Measurements from ENCODE around the gene SPTBN1. TPM values are rescaled to one million over a fixed set of nuclear protein-coding genes. Genes with fewer than 3 reads are reported as not detected.
A peak's percentile ranks its signal among the peaks of the same experiment; 100 is the strongest.

Gene SPTBN1
- total and polyA plus RNA-seq, 2 experiments from 2014 or later = 125 to 435 TPM

DNA sequence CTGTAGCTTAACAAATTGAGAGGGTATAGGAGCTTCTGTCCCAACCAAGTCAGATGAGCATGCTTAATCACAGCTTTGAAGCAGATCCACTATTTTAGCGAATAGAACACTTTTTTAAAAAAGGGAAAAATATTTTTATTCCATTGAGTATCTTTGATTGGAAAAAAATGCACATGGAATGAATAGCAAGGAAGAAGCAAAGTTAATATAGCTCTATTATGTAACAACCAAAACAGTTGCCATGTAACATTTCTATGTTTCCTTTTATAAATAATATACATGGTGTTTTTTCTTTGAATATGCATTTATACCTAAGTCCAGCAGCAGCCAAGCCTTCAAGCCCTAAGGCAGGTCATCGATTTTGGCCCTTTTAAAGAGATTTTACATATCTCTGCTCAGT, 21.4 kb upstream of the SPTBN1 start:
- no peaks in the 10 kb centered on the region for H3K27me3 ChIP-seq
- no peak overlapping the region for H3K4me3 ChIP-seq
- no peaks in the 10 kb centered on the region for H3K9me3 ChIP-seq (ENCODE audit: low read depth)
- peaks cover 8% of the 10 kb centered on the region for H3K4me1 ChIP-seq (ENCODE audit: low read depth)
- DNase-seq (ENCODE audit: low read depth in 1 of 2, low spot score in 1 of 2) = no peak
- no peaks in the 10 kb centered on the region for H3K36me3 ChIP-seq
- TF ChIP-seq, protein P1, sequence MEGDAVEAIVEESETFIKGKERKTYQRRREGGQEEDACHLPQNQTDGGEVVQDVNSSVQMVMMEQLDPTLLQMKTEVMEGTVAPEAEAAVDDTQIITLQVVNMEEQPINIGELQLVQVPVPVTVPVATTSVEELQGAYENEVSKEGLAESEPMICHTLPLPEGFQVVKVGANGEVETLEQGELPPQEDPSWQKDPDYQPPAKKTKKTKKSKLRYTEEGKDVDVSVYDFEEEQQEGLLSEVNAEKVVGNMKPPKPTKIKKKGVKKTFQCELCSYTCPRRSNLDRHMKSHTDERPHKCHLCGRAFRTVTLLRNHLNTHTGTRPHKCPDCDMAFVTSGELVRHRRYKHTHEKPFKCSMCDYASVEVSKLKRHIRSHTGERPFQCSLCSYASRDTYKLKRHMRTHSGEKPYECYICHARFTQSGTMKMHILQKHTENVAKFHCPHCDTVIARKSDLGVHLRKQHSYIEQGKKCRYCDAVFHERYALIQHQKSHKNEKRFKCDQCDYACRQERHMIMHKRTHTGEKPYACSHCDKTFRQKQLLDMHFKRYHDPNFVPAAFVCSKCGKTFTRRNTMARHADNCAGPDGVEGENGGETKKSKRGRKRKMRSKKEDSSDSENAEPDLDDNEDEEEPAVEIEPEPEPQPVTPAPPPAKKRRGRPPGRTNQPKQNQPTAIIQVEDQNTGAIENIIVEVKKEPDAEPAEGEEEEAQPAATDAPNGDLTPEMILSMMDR (IDR thresholded peaks at IDR 0.05; ENCODE audit: low read depth, low read length) = no peak
- no peak overlapping the region for H3K27ac ChIP-seq

DNA sequence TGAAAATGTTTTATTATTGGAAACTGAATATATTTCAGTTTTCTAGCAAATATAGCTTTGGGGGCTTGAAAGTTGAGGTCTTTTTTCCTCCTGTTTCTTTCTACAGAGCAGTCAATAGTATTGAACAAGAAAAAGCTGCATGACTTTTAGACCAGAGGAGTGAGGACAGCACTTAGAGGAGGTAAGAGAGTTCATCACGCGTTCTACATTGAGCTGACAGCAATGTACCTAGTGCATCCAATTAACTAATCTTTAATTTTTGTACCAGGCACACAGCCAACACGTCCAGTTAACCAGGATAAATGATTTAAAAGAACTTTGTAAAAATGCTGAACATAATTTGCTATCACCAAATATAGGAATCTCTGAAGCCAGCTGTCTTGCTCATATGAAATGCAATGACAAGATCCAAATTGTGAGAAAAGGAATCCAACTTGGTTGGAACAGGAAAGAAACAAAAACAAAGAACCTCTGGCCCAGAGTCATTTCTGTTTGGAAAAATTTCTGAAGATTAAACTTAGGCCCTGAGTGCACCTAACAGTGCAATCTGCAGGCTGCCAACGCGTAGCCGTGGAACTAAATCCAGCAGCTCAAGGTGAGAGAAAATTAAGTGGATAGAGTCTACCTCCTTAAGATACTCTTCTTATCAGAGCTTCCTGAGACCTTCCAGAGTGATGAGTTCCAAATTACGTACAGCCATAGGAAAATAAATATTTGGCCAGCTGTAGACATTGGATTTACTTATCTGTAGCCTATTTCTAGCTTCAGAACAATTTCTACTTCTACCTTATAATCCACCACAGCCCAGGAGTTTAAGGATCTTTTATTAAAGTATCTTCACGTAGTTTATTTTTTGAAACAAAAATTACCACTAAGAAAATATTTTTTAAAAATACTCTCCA, 20.6 kb upstream of the SPTBN1 start:
- Histone ChIP-seq H3K4me1 (ENCODE audit: low read depth) (peaks cover 8% of the 10 kb centered on the region), H3K4me3 (no peak overlapping the region), H3K36me3 (no peaks in the 10 kb centered on the region), H3K27ac (no peak overlapping the region), H3K27me3 (no peaks in the 10 kb centered on the region), H3K9me3 (ENCODE audit: low read depth) (no peaks in the 10 kb centered on the region)
- TF ChIP-seq, protein P1 (IDR thresholded peaks at IDR 0.05; ENCODE audit: low read depth, low read length) = no peak
- no peak for DNase-seq (ENCODE audit: low read depth in 1 of 2, low spot score in 1 of 2)

DNA sequence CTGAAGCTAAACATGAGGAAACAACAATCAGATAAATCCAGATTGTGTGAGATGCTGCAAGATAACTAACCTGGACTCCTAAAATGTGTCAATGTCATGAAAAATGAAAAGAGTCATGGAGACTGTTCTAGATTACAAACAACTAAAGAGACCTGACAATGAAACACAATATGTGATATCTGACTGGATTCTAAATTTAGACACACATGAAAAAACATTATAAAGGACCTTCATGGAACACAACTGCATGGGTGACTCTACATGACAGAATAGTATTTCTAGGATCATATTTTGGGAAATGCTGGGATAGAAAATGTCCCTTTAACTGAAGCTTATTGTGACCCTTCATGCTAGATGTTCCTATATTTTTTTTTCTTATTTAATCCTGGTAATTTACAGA, 18.5 kb upstream of the SPTBN1 start:
- Histone ChIP-seq H3K36me3 (no peaks in the 10 kb centered on the region), H3K27ac (no peak overlapping the region), H3K27me3 (no peaks in the 10 kb centered on the region), H3K9me3 (ENCODE audit: low read depth) (no peaks in the 10 kb centered on the region), H3K4me3 (no peak overlapping the region), H3K4me1 (ENCODE audit: low read depth) (peaks cover 8% of the 10 kb centered on the region)
- no peak for DNase-seq (ENCODE audit: low read depth in 1 of 2, low spot score in 1 of 2)
- TF ChIP-seq, protein P1 (IDR thresholded peaks at IDR 0.05; ENCODE audit: low read depth, low read length) = no peak

DNA sequence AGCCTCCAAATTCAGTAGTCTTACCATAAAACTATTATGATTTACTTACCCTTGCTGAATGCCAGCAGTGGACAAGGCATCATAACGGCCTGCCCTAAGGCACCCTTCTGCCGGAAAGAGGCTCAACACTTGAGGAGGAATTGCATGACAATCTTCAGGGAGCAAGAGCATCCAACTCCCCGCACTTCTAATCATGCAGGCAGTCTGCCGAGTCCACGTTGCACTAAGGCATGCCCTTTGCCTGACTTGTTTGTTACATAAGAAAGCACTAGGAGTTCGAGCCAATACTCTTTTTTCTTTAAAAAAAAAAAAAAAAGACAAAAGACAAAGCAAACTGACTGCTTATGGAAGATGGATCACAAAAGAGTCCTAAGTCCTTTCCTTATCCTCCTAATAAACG, 17.9 kb upstream of the SPTBN1 start:
- Histone ChIP-seq H3K4me1 (ENCODE audit: low read depth) (peaks cover 8% of the 10 kb centered on the region), H3K27ac (no peak overlapping the region), H3K9me3 (ENCODE audit: low read depth) (no peaks in the 10 kb centered on the region), H3K27me3 (no peaks in the 10 kb centered on the region), H3K36me3 (no peaks in the 10 kb centered on the region), H3K4me3 (no peak overlapping the region)
- TF ChIP-seq, protein P1 (IDR thresholded peaks at IDR 0.05; ENCODE audit: low read depth, low read length) = no peak
- DNase-seq (ENCODE audit: low read depth in 1 of 2, low spot score in 1 of 2) = peak in 1 of 2 donors; percentile 71

DNA sequence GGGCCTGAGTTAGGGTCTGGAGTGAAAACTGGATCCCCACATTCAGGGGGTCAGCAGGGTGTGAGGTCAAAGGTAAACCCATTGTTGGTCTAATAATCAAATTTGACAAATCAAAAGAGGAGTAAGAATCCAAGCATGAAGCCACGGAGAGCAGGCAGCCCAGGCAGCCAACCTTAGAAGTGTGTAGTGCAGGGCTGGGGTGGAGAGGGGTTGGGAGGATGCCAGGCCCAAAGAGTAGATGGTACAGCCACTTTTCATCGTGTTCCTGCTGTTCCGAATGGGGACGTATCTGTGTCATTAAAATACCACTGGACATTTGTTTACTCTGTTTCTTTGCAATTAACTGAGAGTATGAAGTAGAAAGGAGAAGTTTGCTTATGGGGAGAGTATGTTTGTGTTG, 16.5 kb upstream of the SPTBN1 start:
- no peak for DNase-seq (ENCODE audit: low read depth in 1 of 2, low spot score in 1 of 2)
- H3K9me3 ChIP-seq (ENCODE audit: low read depth) = no peaks in the 10 kb centered on the region
- H3K27me3 ChIP-seq = no peaks in the 10 kb centered on the region

More for the DNA sequence above, 16.5 kb upstream of the SPTBN1 start:
- Histone ChIP-seq H3K4me3 (no peak overlapping the region), H3K36me3 (no peaks in the 10 kb centered on the region), H3K27ac (no peak overlapping the region), H3K4me1 (ENCODE audit: low read depth) (peaks cover 12% of the 10 kb centered on the region)
- TF ChIP-seq, protein P1 (IDR thresholded peaks at IDR 0.05; ENCODE audit: low read depth, low read length) = no peak
